Measurements from ENCODE around the gene LIMS1.
"Not testable (repeated sequence)": the region's sequence is repeated elsewhere in the genome, so short reads cannot be mapped to it uniquely, and the experiment has no call there.

Gene LIMS1

DNA sequence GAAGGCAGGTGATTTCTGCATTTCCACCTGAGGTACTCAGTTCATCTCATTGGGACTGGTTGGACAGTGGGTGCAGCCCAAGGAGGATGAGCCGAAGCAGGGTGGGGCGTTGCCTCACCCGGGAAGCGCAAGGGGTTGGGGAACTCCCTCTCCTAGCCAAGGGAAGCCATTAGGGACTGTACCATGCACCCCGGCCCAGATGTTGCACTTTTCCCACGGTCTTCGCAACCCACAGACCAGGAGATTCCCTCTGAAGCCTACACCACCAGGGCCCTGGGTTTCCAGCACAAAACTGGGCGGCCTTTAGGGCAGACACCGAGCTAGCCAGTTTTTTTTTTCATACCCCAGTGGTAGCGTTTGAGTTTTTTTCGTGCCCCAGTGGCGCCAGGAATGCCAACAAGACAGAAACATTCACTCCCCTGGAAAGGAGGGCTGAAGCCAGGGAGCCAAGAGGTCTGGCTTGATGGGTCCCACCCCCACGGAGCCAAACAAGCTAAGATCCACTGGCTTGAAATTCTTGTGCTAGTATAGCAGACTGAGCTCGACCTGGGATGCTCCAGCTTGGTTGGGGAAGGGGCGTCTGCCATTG lies 109.1 kb downstream of the LIMS1 start:
- TF ChIP-seq, protein P1, sequence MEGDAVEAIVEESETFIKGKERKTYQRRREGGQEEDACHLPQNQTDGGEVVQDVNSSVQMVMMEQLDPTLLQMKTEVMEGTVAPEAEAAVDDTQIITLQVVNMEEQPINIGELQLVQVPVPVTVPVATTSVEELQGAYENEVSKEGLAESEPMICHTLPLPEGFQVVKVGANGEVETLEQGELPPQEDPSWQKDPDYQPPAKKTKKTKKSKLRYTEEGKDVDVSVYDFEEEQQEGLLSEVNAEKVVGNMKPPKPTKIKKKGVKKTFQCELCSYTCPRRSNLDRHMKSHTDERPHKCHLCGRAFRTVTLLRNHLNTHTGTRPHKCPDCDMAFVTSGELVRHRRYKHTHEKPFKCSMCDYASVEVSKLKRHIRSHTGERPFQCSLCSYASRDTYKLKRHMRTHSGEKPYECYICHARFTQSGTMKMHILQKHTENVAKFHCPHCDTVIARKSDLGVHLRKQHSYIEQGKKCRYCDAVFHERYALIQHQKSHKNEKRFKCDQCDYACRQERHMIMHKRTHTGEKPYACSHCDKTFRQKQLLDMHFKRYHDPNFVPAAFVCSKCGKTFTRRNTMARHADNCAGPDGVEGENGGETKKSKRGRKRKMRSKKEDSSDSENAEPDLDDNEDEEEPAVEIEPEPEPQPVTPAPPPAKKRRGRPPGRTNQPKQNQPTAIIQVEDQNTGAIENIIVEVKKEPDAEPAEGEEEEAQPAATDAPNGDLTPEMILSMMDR (IDR thresholded peaks at IDR 0.05; ENCODE audit: insufficient read depth, low read depth, low read length, missing control alignments): no peak
- H3K4me3 ChIP-seq (ENCODE audit: low read length): no peak overlapping the region
- DNase-seq (ENCODE audit: low read depth): no peak

DNA sequence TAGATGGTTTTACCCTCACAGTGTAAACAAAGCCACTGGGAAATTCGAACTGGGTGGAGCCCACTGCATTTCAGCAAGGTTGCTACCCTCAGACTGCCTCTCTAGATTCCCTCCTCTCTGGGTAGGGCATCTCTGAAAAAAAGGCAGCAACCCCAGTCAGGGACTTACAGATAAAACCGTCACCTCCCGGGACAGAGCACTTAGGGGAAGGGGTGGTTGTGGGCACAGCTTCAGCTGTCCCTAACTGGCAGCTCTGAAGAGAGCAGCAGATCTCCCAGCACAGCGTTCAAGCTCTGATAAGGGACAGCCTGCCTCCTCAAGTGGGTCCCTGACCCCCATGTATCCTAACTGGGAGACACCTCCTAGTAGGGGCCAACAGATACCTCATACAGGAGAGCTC lies 109.6 kb downstream of the LIMS1 start:
- not testable (repeated sequence) for DNase-seq (ENCODE audit: low read depth); H3K4me3 ChIP-seq (ENCODE audit: low read length)

DNA sequence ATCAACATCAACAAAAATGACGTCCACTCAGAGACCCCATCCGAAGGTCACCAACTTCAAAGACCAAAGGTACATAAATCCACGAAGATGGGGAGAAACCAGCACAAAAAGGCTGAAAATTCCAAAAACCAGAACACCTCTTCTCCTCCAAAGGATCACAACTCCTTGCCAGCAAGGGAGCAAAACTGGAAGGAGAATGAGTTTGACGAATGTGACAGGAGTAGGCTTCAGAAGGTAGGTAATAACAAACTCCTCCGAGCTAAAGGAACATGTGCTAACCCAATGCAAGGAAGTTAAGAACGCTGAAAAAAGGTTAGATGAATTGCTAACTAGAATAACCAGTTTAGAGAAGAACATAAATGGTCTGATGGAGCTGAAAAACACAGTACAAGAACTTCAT lies 110.2 kb downstream of the LIMS1 start:
- H3K4me3 ChIP-seq (ENCODE audit: low read length): not testable (repeated sequence)

DNA sequence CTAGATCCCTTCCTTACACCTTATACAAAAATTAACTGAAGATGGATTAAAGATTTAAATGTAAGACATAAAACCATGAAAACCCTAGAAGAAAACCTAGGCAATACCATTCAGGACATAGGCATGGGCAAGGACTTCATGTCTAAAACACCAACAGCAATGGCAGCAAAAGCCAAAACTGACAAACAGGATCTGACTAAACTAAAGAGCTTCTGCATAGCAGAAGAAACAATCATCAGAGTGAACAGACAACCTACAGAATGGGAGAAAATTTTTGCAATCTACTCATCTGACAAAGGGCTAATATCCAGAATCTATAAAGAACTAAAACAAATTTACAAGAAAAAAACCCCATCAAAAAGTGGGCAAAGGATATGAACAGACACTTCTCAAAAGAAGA lies 114.5 kb downstream of the LIMS1 start:
- not testable (repeated sequence) for H3K4me3 ChIP-seq (ENCODE audit: low read length)
- DNase-seq (ENCODE audit: low read depth): peak; percentile 30

More for the DNA sequence above, 110.2 kb downstream of the LIMS1 start:
- not testable (repeated sequence) for DNase-seq (ENCODE audit: low read depth)

DNA sequence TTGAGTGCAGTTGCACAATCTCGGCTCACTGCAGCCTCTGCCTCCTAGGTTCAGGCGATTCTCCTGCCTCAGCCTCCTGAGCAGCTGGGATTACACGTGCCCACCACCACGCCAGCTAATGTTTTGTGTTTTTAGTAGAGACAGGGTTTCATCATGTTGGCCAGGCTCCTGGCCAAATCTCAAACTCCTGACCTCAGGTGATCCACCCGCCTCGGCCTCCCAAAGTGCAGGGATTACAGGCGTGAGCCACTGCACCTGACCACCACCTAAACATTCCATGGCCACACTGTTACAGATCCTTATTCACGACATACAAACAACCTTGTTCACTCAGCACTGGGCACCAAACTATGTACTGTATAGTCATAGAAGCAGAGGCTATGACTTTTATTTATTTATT lies 116.2 kb downstream of the LIMS1 start:
- DNase-seq (ENCODE audit: low read depth); H3K4me3 ChIP-seq (ENCODE audit: low read length): not testable (repeated sequence)

DNA sequence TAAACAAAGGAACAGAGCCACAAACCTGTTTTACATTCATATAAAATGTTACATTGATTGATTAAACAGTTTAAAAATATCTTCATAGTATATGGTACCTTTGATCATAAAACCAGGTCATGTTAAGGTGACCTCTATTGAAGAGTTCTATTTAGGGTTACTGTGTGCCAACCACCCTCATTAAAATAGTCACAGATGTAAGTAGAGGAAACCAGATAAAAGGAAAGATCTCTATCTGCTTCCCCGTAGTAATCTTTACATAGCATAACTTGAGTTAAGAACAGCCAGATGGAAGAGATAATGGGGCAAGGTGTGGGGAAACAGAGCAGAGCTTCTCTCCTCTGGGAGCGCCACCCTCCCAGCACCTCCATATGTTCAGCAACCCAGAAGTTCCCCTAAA lies 117.2 kb downstream of the LIMS1 start:
- not testable (repeated sequence) for DNase-seq (ENCODE audit: low read depth); H3K4me3 ChIP-seq (ENCODE audit: low read length)

DNA sequence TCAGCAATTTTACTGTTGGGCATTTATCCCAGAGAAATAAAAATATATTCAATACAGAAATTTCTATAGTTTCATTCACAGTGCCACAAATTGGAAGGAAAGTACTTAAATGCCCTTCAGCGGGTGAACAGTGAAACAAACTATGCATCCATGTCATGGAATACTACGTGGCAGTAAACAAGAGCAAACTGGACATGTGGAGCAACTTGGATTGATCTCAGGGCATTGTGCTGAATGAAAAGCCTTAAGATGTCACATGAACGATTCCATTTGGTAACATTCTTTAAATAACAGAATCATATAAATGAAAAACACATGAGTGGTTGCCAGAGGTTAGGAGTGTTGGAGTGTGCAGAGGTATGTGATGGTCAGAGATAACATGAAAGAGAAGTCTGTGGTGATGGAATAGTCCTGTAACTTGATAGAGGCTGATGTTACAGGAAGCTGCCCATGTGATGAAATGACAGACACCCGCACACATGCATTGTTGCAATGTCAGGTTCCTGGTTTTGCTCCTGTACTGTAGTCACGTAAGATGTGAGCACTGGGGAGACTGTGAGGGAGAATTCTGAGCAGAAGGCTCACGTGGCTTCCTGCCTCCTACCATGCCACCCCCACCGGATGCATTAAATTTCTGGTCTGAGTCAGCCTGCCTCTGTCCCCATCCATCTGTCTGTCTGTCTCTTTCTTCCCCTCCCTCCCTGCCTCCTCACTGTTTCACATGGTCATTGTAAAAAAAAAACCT lies 118.1 kb downstream of the LIMS1 start:
- DNase-seq (ENCODE audit: low read depth): peak; percentile 82
- not testable (repeated sequence) for H3K4me3 ChIP-seq (ENCODE audit: low read length)

DNA sequence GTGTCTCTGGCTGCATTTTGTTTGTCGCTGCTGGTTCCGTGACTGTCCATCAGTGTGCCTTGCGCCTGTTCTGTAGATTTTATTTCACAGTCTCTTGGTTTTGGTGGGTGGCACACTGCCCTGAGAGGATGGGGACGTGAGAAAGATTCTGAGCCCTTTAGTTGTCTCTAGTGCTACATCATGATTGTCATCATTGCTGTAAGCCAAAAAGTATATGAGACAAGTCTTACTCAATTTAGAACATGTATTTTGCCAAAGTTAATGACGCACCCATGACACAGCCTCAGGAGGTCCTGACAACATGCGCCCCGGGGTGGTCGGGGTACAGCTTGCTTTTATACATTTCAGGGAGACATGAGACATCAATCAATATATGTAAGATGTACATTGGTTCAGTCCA lies 119.2 kb downstream of the LIMS1 start:
- not testable (repeated sequence) for DNase-seq (ENCODE audit: low read depth); H3K4me3 ChIP-seq (ENCODE audit: low read length)

DNA sequence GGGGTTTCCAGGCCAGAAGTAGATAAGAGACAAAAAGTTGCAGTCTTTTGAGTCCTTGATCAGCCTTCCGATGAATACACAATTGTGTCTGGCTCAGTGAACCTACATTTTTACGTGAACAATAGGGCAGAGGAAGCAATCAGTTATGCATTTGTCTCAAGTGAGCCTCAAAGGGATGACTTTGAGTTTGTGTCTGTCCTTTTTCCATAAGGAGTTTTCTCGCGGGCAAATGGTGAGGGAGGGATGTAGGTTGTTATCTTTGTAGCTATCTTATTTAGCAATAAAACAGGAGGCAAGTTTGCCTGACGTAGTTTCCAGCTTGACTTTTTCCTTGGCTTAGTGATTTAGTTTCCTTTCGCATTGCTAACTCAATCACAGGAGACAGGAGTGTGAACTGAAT lies 119.6 kb downstream of the LIMS1 start:
- DNase-seq (ENCODE audit: low read depth); H3K4me3 ChIP-seq (ENCODE audit: low read length): not testable (repeated sequence)

DNA sequence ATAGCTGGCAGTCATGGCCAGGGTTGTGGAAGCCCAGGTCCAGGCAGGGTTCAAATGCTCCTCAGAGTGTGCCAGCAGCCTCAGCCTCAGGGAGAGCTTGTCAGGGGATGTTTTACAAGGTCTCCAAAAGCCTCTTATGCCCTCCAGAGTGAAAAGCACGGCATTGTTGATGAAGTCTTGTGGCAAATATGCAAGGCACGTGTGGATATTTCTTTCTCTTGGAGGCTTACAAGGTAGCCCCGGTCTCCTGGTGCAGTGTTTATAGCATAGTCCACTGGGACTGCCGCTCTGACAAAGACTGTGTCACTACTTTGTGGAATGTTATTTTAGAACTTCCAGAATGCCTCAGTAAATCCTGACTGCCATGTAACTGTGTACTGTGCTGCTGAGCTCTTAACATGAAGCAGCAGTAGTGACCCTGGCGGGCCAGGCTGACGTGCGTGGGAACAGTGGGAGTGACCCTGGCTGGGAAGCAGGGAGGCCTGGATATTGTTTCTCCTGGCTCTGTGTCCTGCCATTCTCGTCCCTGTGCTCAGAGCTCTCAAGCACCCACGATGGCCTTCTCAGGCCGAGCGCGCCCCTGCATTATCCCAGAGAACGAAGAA lies 120.4 kb downstream of the LIMS1 start:
- not testable (repeated sequence) for H3K4me3 ChIP-seq (ENCODE audit: low read length); DNase-seq (ENCODE audit: low read depth)

DNA sequence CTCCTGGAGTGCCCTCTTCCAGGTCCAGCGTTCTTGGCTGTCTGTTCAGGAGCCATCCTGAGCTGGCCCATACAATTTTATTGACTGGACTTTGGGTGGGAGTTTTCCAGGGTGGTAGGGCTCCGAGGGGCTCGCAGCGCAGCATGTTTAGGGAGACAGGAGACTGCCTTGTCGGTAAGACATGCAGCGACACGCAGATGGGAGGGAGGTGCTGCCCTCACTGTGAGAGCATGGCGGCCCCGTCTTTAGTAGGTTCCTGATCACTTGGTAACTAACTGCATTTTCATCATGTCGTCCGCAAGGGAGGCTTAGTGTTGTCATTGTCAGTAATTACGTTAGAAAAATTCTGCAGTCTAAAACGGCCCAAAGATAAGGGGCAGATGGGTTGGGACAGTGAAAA lies 121.0 kb downstream of the LIMS1 start:
- not testable (repeated sequence) for DNase-seq (ENCODE audit: low read depth); H3K4me3 ChIP-seq (ENCODE audit: low read length)

DNA sequence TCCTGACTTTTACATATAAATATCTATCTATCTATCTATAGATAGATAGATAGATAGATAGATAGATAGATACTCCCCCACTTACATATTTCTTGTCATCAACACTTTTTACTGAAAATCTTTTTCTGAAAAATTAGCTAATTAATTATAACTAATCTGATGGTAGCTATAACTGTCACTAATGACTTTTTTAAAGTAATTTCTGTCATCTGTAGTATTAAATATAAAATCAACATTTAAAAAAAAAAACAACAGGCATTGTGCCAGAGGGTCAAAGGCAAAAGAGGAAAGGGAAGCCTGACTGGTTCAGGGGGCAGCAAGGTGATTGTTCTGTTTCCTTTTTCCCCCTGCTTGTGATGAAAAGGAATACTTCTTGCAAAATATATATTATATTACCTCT lies 122.0 kb downstream of the LIMS1 start:
- not testable (repeated sequence) for DNase-seq (ENCODE audit: low read depth); H3K4me3 ChIP-seq (ENCODE audit: low read length)

DNA sequence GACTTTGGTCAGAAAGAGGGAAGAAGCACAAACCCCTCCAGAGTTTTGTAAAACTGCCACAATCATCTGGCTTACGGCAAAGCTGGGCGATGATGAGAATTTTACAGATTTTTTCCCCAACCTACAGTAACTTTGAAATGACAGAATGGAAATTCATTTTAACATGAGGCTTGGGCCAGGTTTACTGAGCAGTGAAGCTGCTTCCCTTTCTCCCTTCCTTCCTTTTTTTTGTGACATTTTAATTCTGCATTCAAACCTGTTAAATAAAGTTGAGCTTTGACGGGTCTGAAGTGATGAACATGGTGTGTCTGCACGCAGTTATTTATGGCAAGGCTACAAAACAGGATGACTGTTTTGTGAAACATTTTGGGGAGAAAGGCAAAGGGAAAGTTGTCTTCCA lies 123.2 kb downstream of the LIMS1 start:
- not testable (repeated sequence) for DNase-seq (ENCODE audit: low read depth); H3K4me3 ChIP-seq (ENCODE audit: low read length)

DNA sequence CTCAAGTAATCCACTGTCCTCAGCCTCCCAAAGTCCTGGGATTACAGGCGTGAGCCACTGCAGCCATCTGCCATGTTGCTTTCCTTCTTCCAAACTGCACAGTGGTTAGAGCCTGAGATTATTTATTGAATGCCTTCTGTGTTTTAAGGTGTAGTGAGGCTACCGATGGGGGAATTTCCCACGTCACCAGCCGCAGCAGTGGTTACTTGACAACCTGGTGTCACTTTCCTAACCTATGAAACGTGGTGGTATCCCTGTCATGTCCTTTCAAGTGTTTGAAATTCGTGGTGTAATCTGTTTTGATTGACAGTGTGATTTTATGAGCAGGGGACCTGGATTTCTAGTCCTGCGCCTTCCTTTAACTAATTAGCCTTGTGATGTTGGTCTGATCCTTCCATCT lies 124.3 kb downstream of the LIMS1 start:
- DNase-seq (ENCODE audit: low read depth); H3K4me3 ChIP-seq (ENCODE audit: low read length): not testable (repeated sequence)

DNA sequence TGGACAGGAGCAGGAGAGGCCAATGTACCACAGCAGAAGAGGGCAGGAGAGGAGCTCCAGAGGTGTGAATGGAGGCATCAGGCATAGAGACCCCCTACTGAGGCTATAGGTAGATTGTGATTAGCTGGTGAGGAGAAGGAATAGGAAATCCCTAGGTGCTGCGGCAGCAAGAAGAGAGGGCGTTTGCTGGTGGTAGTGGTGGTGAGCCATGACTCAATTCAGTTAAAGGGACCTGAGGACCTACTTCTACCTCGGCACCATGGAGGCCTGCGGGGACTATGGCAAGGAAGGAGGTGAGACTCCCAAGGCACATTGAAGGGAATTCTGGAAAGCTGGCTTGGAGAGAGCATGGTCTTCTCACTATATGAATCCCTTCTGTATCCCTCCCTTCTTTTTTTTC lies 127.2 kb downstream of the LIMS1 start:
- H3K4me3 ChIP-seq (ENCODE audit: low read length); DNase-seq (ENCODE audit: low read depth): not testable (repeated sequence)

DNA sequence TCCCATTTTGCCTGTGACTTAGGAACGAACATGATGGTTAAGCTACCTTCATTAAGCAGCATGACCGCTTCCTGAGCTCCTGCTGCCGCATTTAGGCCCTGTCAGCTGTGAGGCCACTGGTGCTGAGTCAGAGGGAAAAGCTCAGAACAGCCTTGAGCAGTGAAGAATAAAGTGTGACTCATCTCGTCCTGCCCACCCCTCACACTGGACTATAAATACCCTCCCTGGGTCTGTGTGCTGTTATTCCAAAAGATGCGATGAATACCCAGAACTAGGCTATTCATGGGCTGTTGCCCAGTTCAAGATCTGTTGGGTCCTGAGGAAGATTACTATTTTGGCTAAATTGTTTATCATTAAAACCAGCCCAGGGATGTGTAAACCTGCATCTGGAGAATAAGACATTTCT lies 127.9 kb downstream of the LIMS1 start:
- not testable (repeated sequence) for H3K4me3 ChIP-seq (ENCODE audit: low read length)
- peak; percentile 49 for DNase-seq (ENCODE audit: low read depth)

DNA sequence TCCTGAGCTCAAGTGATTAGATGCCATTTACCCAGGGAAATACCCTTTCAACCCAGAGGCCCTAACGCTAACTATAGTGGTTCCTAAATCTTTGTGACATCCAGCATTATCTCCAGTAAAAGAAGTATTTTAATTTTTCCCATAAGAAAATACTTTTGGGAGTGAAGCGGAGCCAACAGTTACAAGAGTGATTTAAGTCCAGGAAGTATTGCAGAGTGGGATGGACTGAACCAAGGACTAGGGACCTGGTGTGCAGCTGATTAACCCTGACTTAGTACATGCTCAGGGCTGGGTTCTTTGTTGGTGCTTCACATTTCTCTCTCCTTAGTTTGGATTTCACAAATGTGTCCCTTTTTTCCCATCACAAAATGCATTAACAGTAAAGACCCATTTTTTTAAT lies 129.1 kb downstream of the LIMS1 start:
- not testable (repeated sequence) for DNase-seq (ENCODE audit: low read depth); H3K4me3 ChIP-seq (ENCODE audit: low read length)

DNA sequence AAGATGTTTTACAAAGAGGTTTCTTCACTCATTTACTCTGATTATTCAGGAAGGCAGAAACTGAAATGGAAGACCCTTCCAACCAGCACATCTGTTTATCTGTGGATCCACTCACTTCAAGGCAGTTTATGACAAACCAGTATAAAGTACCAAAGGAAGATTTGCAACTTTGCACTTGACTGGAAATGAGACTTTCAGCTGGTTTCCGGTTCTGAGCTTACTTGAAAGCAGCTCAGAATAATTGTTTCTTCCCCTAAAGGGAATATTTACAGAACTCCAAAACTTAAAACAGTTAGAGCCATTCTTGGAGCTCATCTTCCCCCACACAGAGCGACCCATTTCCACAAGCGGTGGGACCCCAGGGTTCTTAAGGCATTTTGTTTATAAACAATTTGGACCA lies 129.8 kb downstream of the LIMS1 start:
- DNase-seq (ENCODE audit: low read depth); H3K4me3 ChIP-seq (ENCODE audit: low read length): not testable (repeated sequence)

DNA sequence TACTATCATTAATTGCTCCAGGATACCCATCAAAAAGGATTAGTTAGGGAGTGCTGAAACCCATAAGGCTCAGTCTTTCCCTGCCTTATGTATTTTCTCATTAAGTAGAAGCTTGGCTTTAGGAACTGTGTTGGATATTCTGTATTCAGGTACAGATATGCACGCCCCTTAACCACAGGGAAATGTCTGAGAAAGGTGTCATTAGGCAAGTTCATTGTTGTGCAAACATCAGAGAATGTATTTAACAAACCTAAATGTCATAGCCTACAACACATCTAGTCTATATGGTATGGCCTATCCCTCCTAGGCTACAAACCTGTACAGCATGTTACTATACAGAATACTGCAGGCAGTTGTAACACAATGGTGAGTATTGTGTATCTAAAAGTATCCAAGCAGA lies 130.7 kb downstream of the LIMS1 start:
- not testable (repeated sequence) for H3K4me3 ChIP-seq (ENCODE audit: low read length)
- DNase-seq (ENCODE audit: low read depth): peak; percentile 19
